K562 (cell line): ENCODE results near the gene GNAS-AS1. TPM values are rescaled to one million over a fixed set of nuclear protein-coding genes. Genes with fewer than 3 reads are reported as not detected.

ENCODE experiments used
- ATAC-seq: fragments of 200-7000 bp; cut with Tn5 transposase; 3 replicates; pipeline ENCODE4 v1.9.1; 2020; ENCODE audit warnings: moderate library complexity
- BruUV-seq: library from RNA; stranded (reverse); fragments of 400-500 nt; replicated peaks from 2 replicates; lab custom pipeline; 2021; lab: Mats Ljungman, UMichigan
- CTCF ChIA-PET: fragments of 300-600 bp; formaldehyde crosslinking; extraction: SDS; loops from one replicate; lab custom pipeline; 2021; ENCODE audit warnings: low intra/inter-chr PET ratio; lab: Yijun Ruan, JAX
- POLR2A ChIA-PET: fragments of 300-600, 350-650 bp; sonication (Branson Sonifier 250); formaldehyde crosslinking; extraction: SDS; loops from one replicate; lab custom pipeline; 2021; ENCODE audit warnings: antibody characterized with exemption, inconsistent platforms; lab: Yijun Ruan, JAX
- DNase-seq, 4 experiments: peaks; one replicate each; pipeline versions ENCODE4 v3.0.0 to v3.0.0-alpha.2; 2011 to 2018; ENCODE audit warnings: low spot score in 3 of 4, mixed read lengths in 3 of 4; ENCODE audit errors: extremely low read depth in 1 of 4
- FAIRE-seq: peaks from 2 replicates; lab custom pipeline; 2011; peaks lifted over from hg19 to GRCh38; lab: Jason Lieb, UNC
- H2AFZ ChIP-seq: 2 replicates; pipeline ENCODE4 v1.6.0; 2011; ENCODE audit warnings: low read depth, low read length, control low read depth, inconsistent platforms
- H3K27ac ChIP-seq: fragments of 200-600 bp; 3 replicates; pipeline ENCODE4 v1.8.0; 2011; ENCODE audit warnings: low read depth, mild to moderate bottlenecking, control low read depth, inconsistent platforms, low read length, moderate library complexity, mixed read lengths; ENCODE audit errors: extremely low read depth
- H3K27me3 ChIP-seq, 2 experiments: fragments of 300-600 bp in 1 of 2; 2 replicates in 1 of 2; 3 replicates in 1 of 2; pipeline versions ENCODE4 v1.6.0 to v1.8.0; 2011; ENCODE audit warnings: inconsistent platforms in 2 of 2, low read length in 2 of 2, mild to moderate bottlenecking in 1 of 2, mixed read lengths in 1 of 2, moderate library complexity in 1 of 2; ENCODE audit not compliant: control insufficient read depth in 2 of 2, insufficient read depth in 2 of 2
- H3K36me3 ChIP-seq: fragments of 300-600 bp; 3 replicates; pipeline ENCODE4 v1.8.0; 2011; ENCODE audit warnings: mild to moderate bottlenecking, low read length, inconsistent platforms; ENCODE audit not compliant: control insufficient read depth, insufficient read depth
- H3K4me1 ChIP-seq, 2 experiments: fragments of 200-600 bp in 1 of 2; replicated peaks in 1 of 2; 2 replicates in 1 of 2; 3 replicates in 1 of 2; pipeline versions ENCODE4 v1.5.1 to v1.8.0; 2011; ENCODE audit warnings: inconsistent platforms in 2 of 2, low read length in 2 of 2, mild to moderate bottlenecking in 1 of 2, mixed read lengths in 1 of 2, moderate library complexity in 1 of 2; ENCODE audit not compliant: control insufficient read depth in 2 of 2, insufficient read depth in 2 of 2
- H3K4me2 ChIP-seq: 2 replicates; pipeline ENCODE4 v1.6.1; 2011; ENCODE audit warnings: low read length, control low read depth, inconsistent platforms, mixed read lengths; ENCODE audit not compliant: insufficient read depth
- H3K4me3 ChIP-seq: fragments of 200-600 bp; sonication (generic), shearing (Covaris generic); 2 replicates; pipeline ENCODE4 v1.5.1; 2016; ENCODE audit warnings: control low read depth, inconsistent platforms
- H3K79me2 ChIP-seq: fragments of 200-600 bp; 3 replicates; pipeline ENCODE4 v1.8.0; 2011; ENCODE audit warnings: low read length, inconsistent platforms; ENCODE audit not compliant: control insufficient read depth, insufficient read depth
- H3K9ac ChIP-seq, 2 experiments: 2 replicates each; pipeline versions ENCODE4 v1.6.0 to v1.6.1; 2011; ENCODE audit warnings: low read depth in 2 of 2, low read length in 2 of 2, control low read depth in 1 of 2, inconsistent platforms in 1 of 2, mild to moderate bottlenecking in 1 of 2, mixed read lengths in 1 of 2; ENCODE audit not compliant: insufficient read depth in 1 of 2
- H3K9me1 ChIP-seq: one replicate; pipeline ENCODE4 v1.6.0; 2011; ENCODE audit warnings: inconsistent platforms, mild to moderate bottlenecking, low read length, moderate library complexity; ENCODE audit not compliant: control insufficient read depth, insufficient read depth
- H3K9me3 ChIP-seq: replicated peaks from 2 replicates; pipeline ENCODE4 v1.5.1; 2011; ENCODE audit warnings: low read depth, low read length, inconsistent platforms; ENCODE audit not compliant: control insufficient read depth, insufficient read depth
- H4K20me1 ChIP-seq: replicated peaks from 2 replicates; pipeline ENCODE4 v1.6.1; 2011; ENCODE audit warnings: low read length, inconsistent platforms, mixed read lengths; ENCODE audit not compliant: control insufficient read depth, insufficient read depth
- CSDE1 ChIP-seq, 2 experiments: fragments of 450-650 bp; IDR thresholded peaks; 2 replicates each; pipeline ENCODE4 v1.6.1; 2016; ENCODE audit warnings: mild to moderate bottlenecking in 1 of 2
- KDM5B ChIP-seq: fragments of 200-600 bp; sonication (generic); IDR thresholded peaks from 2 replicates; pipeline ENCODE4 v1.6.1; 2012; ENCODE audit warnings: low read depth, mild to moderate bottlenecking, moderate library complexity, low read length, control low read depth, inconsistent platforms; ENCODE audit not compliant: insufficient replicate concordance
- MAFG ChIP-seq: fragments of 450-650 bp; conservative IDR thresholded peaks from 2 replicates; pipeline ENCODE4 v1.6.1; 2016; ENCODE audit warnings: missing genetic modification characterization, missing compliant biosample characterization
- RBM22 ChIP-seq: fragments of 200-400 bp; formaldehyde crosslinking; IDR thresholded peaks from 2 replicates; pipeline ENCODE4 v1.6.1; 2018; ENCODE audit warnings: low read length, low read depth; ENCODE audit not compliant: poor library complexity, severe bottlenecking
- ZNF212 ChIP-seq: fragments of 450-650 bp; formaldehyde crosslinking; IDR thresholded peaks from 2 replicates; pipeline ENCODE4 v1.4.0; 2020; ENCODE audit warnings: mild to moderate bottlenecking
- WGBS: fragments of 100-300 bp; shearing (Covaris generic); methylation state at CpG from one replicate; pipeline ENCODE4 v1.1.6; 2016; ENCODE audit warnings: low coverage, mixed read lengths; ENCODE audit not compliant: insufficient coverage; ENCODE audit errors: missing lambda C conversion rate; 5-methylcytosine and 5-hydroxymethylcytosine counted together
- in situ Hi-C: fragments of 300-500 bp; cut with MboI; formaldehyde crosslinking; loops from 4 replicates; pipeline ENCODE4 v1.15.0; 2018; ENCODE audit warnings: inconsistent platforms, mixed read lengths
- intact Hi-C: fragments of 100-400 bp; cut with micrococcal nuclease; formaldehyde crosslinking; loops from 2 replicates; pipeline ENCODE4 v1.14.2; 2022
- polyA plus RNA-seq, 8 experiments: library from polyadenylated mRNA; depleted of rRNA in 4 of 8; stranded (reverse) in 5 of 8; unstranded in 3 of 8; fragments of >200 nt; fragmentation: Nextera tagmentation in 2 of 8; fragmentation: Illumina TruSeq in 1 of 8; extraction: Ambion mirVana in 2 of 8; extraction: Trizol in 1 of 8; gene quantifications; 2 replicates each; pipeline versions ENCODE4 v1.2.1 to v1.2.3, GENCODE V29; 2011 to 2014; ENCODE audit warnings: inconsistent platforms in 1 of 8, missing spikeins in 1 of 8
- total RNA-seq, 7 experiments: library from RNA; depleted of rRNA in 6 of 7; stranded (reverse); fragments of >200 nt in 6 of 7; fragmentation: Illumina TruSeq in 2 of 7; extraction: Trizol in 2 of 7; gene quantifications; 2 replicates each; pipeline versions ENCODE4 v1.2.1 to v1.2.3, GENCODE V29; 2011 to 2021; ENCODE audit warnings: low replicate concordance in 1 of 7

The GNAS-AS1 gene
- total and polyA plus RNA-seq, 9 of the 15 experiments (the other 6 are each of a cell fraction or from before 2014, with no cell fraction given), result 0.04 to 2.5 (median 0.25) TPM

- no peak for FAIRE-seq
- H3K9me1 ChIP-seq, result no peaks in the 10 kb centered on the region
- TF ChIP-seq RBM22 (no peak), ZNF212 (CRISPR knock-in tag) (no peak), KDM5B (no peak), MAFG (no peak), CSDE1 (IDR thresholded peaks at IDR 0.05) (no peak)
- no peak overlapping the region for H2AFZ ChIP-seq
- no peak overlapping the region for H3K27ac ChIP-seq
- no peak overlapping the region for H3K9ac ChIP-seq
- no peaks in the 10 kb centered on the region for H3K79me2 ChIP-seq
- POLR2A ChIA-PET, result no interaction called here
- H4K20me1 ChIP-seq, result peaks cover 3% of the 10 kb centered on the region
- H3K27me3 ChIP-seq, result peaks cover 35 to 81% of the 10 kb centered on the region in 2 experiments
- in situ Hi-C loops (no loop called here), intact Hi-C loops (no loop called here)
- no peak for ATAC-seq
- no peaks in the 10 kb centered on the region for H3K36me3 ChIP-seq
- H3K4me2 ChIP-seq, result no peak overlapping the region
- H3K9me3 ChIP-seq, result no peaks in the 10 kb centered on the region
- 0% methylated on average over 20 of the region's 20 CpGs for WGBS
- CTCF ChIA-PET, result no interaction called here
- no TSS peak for BruUV-seq
- H3K4me1 ChIP-seq, result peaks cover 0 to 4% of the 10 kb centered on the region in 2 experiments; a peak in 2 of 5 replicates
- no peak for DNase-seq
- no peak overlapping the region for H3K4me3 ChIP-seq
Measured at GRCh38 chr20:58795181-58795922, 55.4 kb downstream of the GNAS-AS1 start.
